ENCODE results near the gene AP2B1. TPM values are rescaled to one million over a fixed set of nuclear protein-coding genes. Genes with fewer than 3 reads are reported as not detected.
A peak's percentile ranks its signal among the peaks of the same experiment; 100 is the strongest.

The AP2B1 gene
- total and polyA plus RNA-seq, 7 donors, result 43.2 to 86.4 (median 53.1) TPM

GRCh38 chr17:35747540-35748017 is 160.5 kb downstream of the AP2B1 start:
- Histone ChIP-seq H3K27ac (no peak overlapping the region), H3K36me3 (no peaks in the 10 kb centered on the region), H3K27me3 (peaks cover 30 to 79% (median 55%) of the 10 kb centered on the region in 3 donors), H3K4me3 (no peak overlapping the region), H3K4me1 (peaks cover 0 to 13% (median 9%) of the 10 kb centered on the region in 4 donors), H3K9me3 (no peaks in the 10 kb centered on the region)
- no peak for TF ChIP-seq EP300 (IDR thresholded peaks at IDR 0.05)
- TF ChIP-seq POLR2AphosphoS5 (IDR thresholded peaks at IDR 0.05), result no peak
- peak; percentile 85 to 90 (median 87) for TF ChIP-seq CTCF (IDR thresholded peaks at IDR 0.05)
- TF ChIP-seq POLR2A (IDR thresholded peaks at IDR 0.05), result no peak
- DNase-seq, result peak; percentile 88
- intact Hi-C loops (cut with DNase I), result loop anchor here (5.0 to 10.0 kb wide), 5 partner anchors 83 to 583 kb away; partner anchors contain the start of gene SLFN12L
- 27 to 40% methylated on average over 12 of the region's 12 CpGs for WGBS, 2 donors

- Histone ChIP-seq H3K4me1 (peaks cover 0 to 19% (median 13%) of the 10 kb centered on the region in 4 donors), H3K27me3 (peaks cover 25 to 79% (median 53%) of the 10 kb centered on the region in 3 donors), H3K27ac (no peak overlapping the region), H3K9me3 (no peaks in the 10 kb centered on the region), H3K4me3 (no peak overlapping the region), H3K36me3 (no peaks in the 10 kb centered on the region)
- 14 to 45% methylated on average over 4 of the region's 4 CpGs for WGBS, 2 donors
- no peak for TF ChIP-seq EP300 (IDR thresholded peaks at IDR 0.05)
- TF ChIP-seq POLR2AphosphoS5 (IDR thresholded peaks at IDR 0.05), result no peak
- TF ChIP-seq CTCF (IDR thresholded peaks at IDR 0.05), result no peak
- DNase-seq, result no peak
- intact Hi-C loops (cut with DNase I), result loop anchor here (5.0 to 10.0 kb wide), 5 partner anchors 84 to 584 kb away; partner anchors contain the start of gene SLFN12L
These were observed 161.3 kb downstream of the AP2B1 start for GRCh38 chr17:35748341-35748841.

- intact Hi-C loops (cut with DNase I), result loop anchor here (5.0 to 10.0 kb wide), 5 partner anchors 84 to 584 kb away; partner anchors contain the start of gene SLFN12L
- H3K27ac ChIP-seq, result no peak overlapping the region
- peaks cover 20 to 74% (median 48%) of the 10 kb centered on the region in 3 donors for H3K27me3 ChIP-seq
- H3K4me1 ChIP-seq, result peaks cover 0 to 20% (median 13%) of the 10 kb centered on the region in 4 donors
- no peak overlapping the region for H3K4me3 ChIP-seq
- WGBS, 2 donors, result 69 to 83% methylated on average over 6 of the region's 6 CpGs
- no peak for TF ChIP-seq POLR2AphosphoS5 (IDR thresholded peaks at IDR 0.05)
- no peak for TF ChIP-seq CTCF (IDR thresholded peaks at IDR 0.05)
- TF ChIP-seq POLR2A (IDR thresholded peaks at IDR 0.05), result no peak
- no peak for TF ChIP-seq EP300 (IDR thresholded peaks at IDR 0.05)
- H3K9me3 ChIP-seq, result no peaks in the 10 kb centered on the region
- H3K36me3 ChIP-seq, result no peaks in the 10 kb centered on the region
- DNase-seq, result no peak
These were observed 161.9 kb downstream of the AP2B1 start for GRCh38 chr17:35748979-35749378.

- Histone ChIP-seq H3K9me3 (no peaks in the 10 kb centered on the region), H3K4me1 (peaks cover 0 to 20% (median 13%) of the 10 kb centered on the region in 4 donors), H3K36me3 (no peaks in the 10 kb centered on the region), H3K27me3 (peaks cover 20 to 66% (median 41%) of the 10 kb centered on the region in 3 donors), H3K27ac (no peak overlapping the region), H3K4me3 (no peak overlapping the region)
- intact Hi-C loops (cut with DNase I), result loop anchor here (5.0 to 10.0 kb wide), 5 partner anchors 85 to 585 kb away; partner anchors contain the start of gene SLFN12L
- DNase-seq, result no peak
- TF ChIP-seq POLR2A (IDR thresholded peaks at IDR 0.05) (no peak), POLR2AphosphoS5 (IDR thresholded peaks at IDR 0.05) (no peak), EP300 (IDR thresholded peaks at IDR 0.05) (no peak), CTCF (IDR thresholded peaks at IDR 0.05) (no peak)
- WGBS, 2 donors, result 5 to 9% methylated on average over 35 of the region's 35 CpGs
These were observed 162.7 kb downstream of the AP2B1 start for GRCh38 chr17:35749560-35750412.

Data from sigmoid colon (tissue), 7 donors.